HepG2 (cell line): Measurements from ENCODE around the gene MYPN.

Experiments used
- ARNTL ChIP-seq: sonication (generic); formaldehyde crosslinking; IDR thresholded peaks from 2 replicates; pipeline ENCODE4 v1.4.0; 2020; ENCODE audit warnings: mild to moderate bottlenecking, missing genetic modification reagents
- GABPA ChIP-seq, 2 experiments: IDR thresholded peaks; 2 replicates each; pipeline ENCODE4 v1.6.1; 2011 to 2016; ENCODE audit warnings: low read depth in 2 of 2, low read length in 1 of 2, missing biosample characterization in 1 of 2, missing genetic modification characterization in 1 of 2
- SP2 ChIP-seq: sonication (generic); formaldehyde crosslinking; IDR thresholded peaks from 2 replicates; pipeline ENCODE4 v1.5.1; 2020; ENCODE audit warnings: mild to moderate bottlenecking, missing genetic modification reagents
- ZNF674 ChIP-seq: sonication (generic); formaldehyde crosslinking; IDR thresholded peaks from 2 replicates; pipeline ENCODE4 v1.5.0; 2020; ENCODE audit warnings: low read depth, mild to moderate bottlenecking, missing genetic modification reagents

DNA sequence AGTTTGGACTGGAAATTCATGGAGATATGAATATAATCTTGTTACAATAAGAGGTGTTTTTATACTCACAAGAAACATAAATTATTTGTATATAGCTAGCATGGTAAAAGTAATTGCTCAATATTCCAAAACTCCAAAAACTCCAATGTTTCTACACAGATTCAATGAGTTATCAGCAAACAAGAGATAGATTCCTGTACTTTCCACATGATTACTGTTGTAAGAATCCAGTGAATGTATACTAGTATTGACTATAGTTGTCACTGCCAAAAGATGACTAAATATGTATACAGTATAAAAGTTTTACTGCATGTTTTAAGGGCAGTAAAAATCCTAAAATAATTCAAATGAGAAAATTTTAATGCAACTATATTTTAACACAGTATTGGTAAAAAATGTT, 111.9 kb downstream of the MYPN start:
- TF ChIP-seq SP2 (no peak), GABPA (IDR thresholded peaks at IDR 0.05; ENCODE audit: low read depth, low read length) (no peak), GABPA (CRISPR knock-in tag; IDR thresholded peaks at IDR 0.05; ENCODE audit: low read depth) (no peak), ARNTL (CRISPR knock-in tag) (no peak), ZNF674 (CRISPR knock-in tag) (no peak)
